Measurements from ENCODE around the gene MOB1A. TPM values are rescaled to one million over a fixed set of nuclear protein-coding genes. Genes with fewer than 3 reads are reported as not detected.

MOB1A gene
- total and polyA plus RNA-seq, 2 of the 8 experiments (the other 6 are each of a cell fraction or from before 2014, with no cell fraction given): 21.6 to 91.7 TPM

GRCh38 chr2:74199275-74199701 is 20.6 kb upstream of the MOB1A start:
- Histone ChIP-seq H3K9ac (replicated peaks in 1 of 4; ENCODE audit: extremely low read depth in 1 of 4, low read depth in 3 of 4, low read length in 3 of 4) (peak overlapping the region; percentile 96 to 100 (median 99)), H3K14ac (ENCODE audit: insufficient read length) (no peak overlapping the region), H3K9me3 (ENCODE audit: insufficient read depth in 2 of 2, low read depth in 1 of 2, low read length in 1 of 2) (no peaks in the 10 kb centered on the region), H3K4me2 (ENCODE audit: insufficient read depth in 1 of 2, low read depth in 2 of 2, low read length in 2 of 2) (peak overlapping the region; percentile 98 to 100), H2BK15ac (ENCODE audit: low read length) (no peak overlapping the region), H3K27ac (ENCODE audit: low read depth, low read length) (peak overlapping the region; percentile 97; the same call in 1 of the 2 replicates), H2AFZ (ENCODE audit: low read length) (no peak overlapping the region), H3K27me3 (replicated peaks in 1 of 4; ENCODE audit: control insufficient read depth in 3 of 4, extremely low read depth in 1 of 4, insufficient read depth in 3 of 4, low read length in 3 of 4) (no peaks in the 10 kb centered on the region), H3K79me1 (ENCODE audit: low read depth, low read length) (peaks cover 3% of the 10 kb centered on the region; the same call in 1 of the 2 replicates), H3K4me3 (ENCODE audit: extremely low read depth in 1 of 4, insufficient read depth in 2 of 4, low read depth in 3 of 4, low read length in 4 of 4) (peak overlapping the region; percentile 85 to 98 (median 89)), H2BK120ac (replicated peaks; ENCODE audit: low read depth, low read length) (no peak overlapping the region), H3K4me1 (replicated peaks in 1 of 4; ENCODE audit: control insufficient read depth in 3 of 4, insufficient read depth in 4 of 4, low read length in 3 of 4) (peaks cover 0 to 9% (median 7%) of the 10 kb centered on the region in 4 experiments; a peak in 5 of 7 replicates), H2BK12ac (ENCODE audit: low read depth, low read length) (no peak overlapping the region; the same call in 1 of the 2 replicates), H3K4ac (replicated peaks; ENCODE audit: insufficient read length, low read depth, low read length) (no peak overlapping the region), H3K18ac (ENCODE audit: extremely low read depth, low read length) (no peak overlapping the region; the same call in 1 of the 2 replicates), H2AK5ac (ENCODE audit: low read depth, low read length) (no peak overlapping the region), H2BK20ac (ENCODE audit: low read length) (no peak overlapping the region), H3K36me3 (ENCODE audit: control insufficient read depth in 2 of 4, insufficient read depth in 4 of 4, low read length in 3 of 4) (peaks cover 0 to 39% (median 2%) of the 10 kb centered on the region in 4 experiments; a peak in 4 of 8 replicates), H3K23ac (ENCODE audit: insufficient read length) (no peak overlapping the region), H4K20me1 (replicated peaks in 1 of 2; ENCODE audit: control insufficient read depth in 1 of 2, insufficient read depth in 2 of 2, low read length in 2 of 2) (peaks cover 21 to 29% of the 10 kb centered on the region in 2 experiments), H4K91ac (replicated peaks; ENCODE audit: insufficient read length, low read length) (no peak overlapping the region), H4K5ac (ENCODE audit: insufficient read length, low read depth, low read length) (no peak overlapping the region), H3K23me2 (ENCODE audit: low read depth, low read length) (peaks cover 8% of the 10 kb centered on the region), H2BK5ac (ENCODE audit: low read depth, low read length) (peak overlapping the region; percentile 55; the same call in 1 of the 2 replicates), H3K56ac (replicated peaks; ENCODE audit: insufficient read length, low read depth, low read length) (no peak overlapping the region), H3K79me2 (ENCODE audit: control insufficient read depth in 1 of 2, insufficient read depth in 2 of 2, low read length in 2 of 2) (peaks cover 41 to 59% of the 10 kb centered on the region in 2 experiments), H4K8ac (ENCODE audit: extremely low read depth, insufficient read depth, low read length) (peak overlapping the region; percentile 100; the same call in 1 of the 2 replicates)
- no peak for DNase-seq (ENCODE audit: low read depth in 1 of 2, low spot score in 2 of 2)
- no peak for FAIRE-seq
- TF ChIP-seq SAP30 (IDR thresholded peaks at IDR 0.05; ENCODE audit: insufficient read depth, insufficient replicate concordance, low read length) (peak; percentile 88), ASH2L (IDR thresholded peaks at IDR 0.05; ENCODE audit: low read length) (peak; percentile 55), SIN3A (conservative IDR thresholded peaks at IDR 0.05 in 1 of 2, IDR thresholded peaks at IDR 0.05 in 1 of 2; ENCODE audit: low read depth in 1 of 2, low read length in 2 of 2) (peak in 1 of 2 experiments; percentile 72; a peak in 1 of 4 replicates), POLR2AphosphoS5 (IDR thresholded peaks at IDR 0.05; ENCODE audit: low read depth, low read length) (0 out of 2 replicates have a peak, but pooled peaks have one; percentile 73), SP2 (IDR thresholded peaks at IDR 0.05; ENCODE audit: low read length) (no peak), KDM5A (IDR thresholded peaks at IDR 0.05; ENCODE audit: low read length) (no peak), NRF1 (IDR thresholded peaks at IDR 0.05; ENCODE audit: low read depth, low read length) (0 out of 2 replicates have a peak, but pooled peaks have one; percentile 3), CHD1 (IDR thresholded peaks at IDR 0.05; ENCODE audit: low read depth, low read length) (no peak)
- TF ChIP-seq, protein P1, sequence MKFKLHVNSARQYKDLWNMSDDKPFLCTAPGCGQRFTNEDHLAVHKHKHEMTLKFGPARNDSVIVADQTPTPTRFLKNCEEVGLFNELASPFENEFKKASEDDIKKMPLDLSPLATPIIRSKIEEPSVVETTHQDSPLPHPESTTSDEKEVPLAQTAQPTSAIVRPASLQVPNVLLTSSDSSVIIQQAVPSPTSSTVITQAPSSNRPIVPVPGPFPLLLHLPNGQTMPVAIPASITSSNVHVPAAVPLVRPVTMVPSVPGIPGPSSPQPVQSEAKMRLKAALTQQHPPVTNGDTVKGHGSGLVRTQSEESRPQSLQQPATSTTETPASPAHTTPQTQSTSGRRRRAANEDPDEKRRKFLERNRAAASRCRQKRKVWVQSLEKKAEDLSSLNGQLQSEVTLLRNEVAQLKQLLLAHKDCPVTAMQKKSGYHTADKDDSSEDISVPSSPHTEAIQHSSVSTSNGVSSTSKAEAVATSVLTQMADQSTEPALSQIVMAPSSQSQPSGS (IDR thresholded peaks at IDR 0.05; ENCODE audit: low read length): peak; percentile 41; the same call in 1 of the 2 replicates
- CTCF ChIA-PET (ENCODE audit: partially characterized antibody): interaction anchor here (0.8 to 2.9 kb wide), 11 partner anchors 10 to 217 kb away, joined by 3 to 23 read pairs (median 3); partner anchors contain the start of genes BOLA3 and MOB1A
- 1% methylated on average over 18 of the region's 20 CpGs; no CpG with 5 or more reads in 1 of the 2 experiments for WGBS, 2 experiments (ENCODE audit: extremely low coverage in 1 of 2, insufficient coverage in 1 of 2, insufficient read length in 1 of 2, insufficient replicate concordance in 2 of 2, low coverage in 1 of 2, low lambda C conversion rate in 2 of 2, missing lambda C conversion rate in 1 of 2)
- POLR2A ChIA-PET (ENCODE audit: partially characterized antibody): interaction anchor here (0.6 to 72.1 kb wide), 25 partner anchors 10 to 462 kb away, joined by 3 to 2699 read pairs (median 4); partner anchors contain the start of genes BOLA3, MOB1A, MTHFD2 and STAMBP

Measured in H1 (cell line).